Stimulated activated CD4-positive, alpha-beta T cell treated with anti-CD3 and anti-CD28 coated beads, TNF-alpha, amount 100 ng/mL, for 24 hours (primary cell): ENCODE measurements around the gene SERAC1.
A peak's percentile ranks its signal among the peaks of the same experiment; 100 is the strongest.
"Not testable (repeated sequence)": the region's sequence is repeated elsewhere in the genome, so short reads cannot be mapped to it uniquely, and the experiment has no call there.

ENCODE experiments used
- DNase-seq, 3 experiments: peaks; one replicate each; pipeline ENCODE4 v3.0.0-alpha.2; 2020; ENCODE audit warnings: low read depth in 3 of 3

SERAC1 gene

GRCh38 chr6:158168040-158168289 is at the start of gene SERAC1:
TSS of gene SERAC1 (minus strand) at chr6:158168262. CDS start at chr6:158158363, 9,899 bp downstream.
- no peak for DNase-seq

GRCh38 chr6:158213925-158214674 is 46.0 kb upstream of the SERAC1 start:
- DNase-seq, result peak in 1 of 3 experiments; percentile 33

GRCh38 chr6:158211273-158212055 is 43.4 kb upstream of the SERAC1 start:
- DNase-seq, result no peak

GRCh38 chr6:158209582-158210333 is 41.7 kb upstream of the SERAC1 start:
- DNase-seq, result not testable (repeated sequence)

GRCh38 chr6:158208226-158209030 is 40.4 kb upstream of the SERAC1 start:
- not testable (repeated sequence) for DNase-seq

DNA sequence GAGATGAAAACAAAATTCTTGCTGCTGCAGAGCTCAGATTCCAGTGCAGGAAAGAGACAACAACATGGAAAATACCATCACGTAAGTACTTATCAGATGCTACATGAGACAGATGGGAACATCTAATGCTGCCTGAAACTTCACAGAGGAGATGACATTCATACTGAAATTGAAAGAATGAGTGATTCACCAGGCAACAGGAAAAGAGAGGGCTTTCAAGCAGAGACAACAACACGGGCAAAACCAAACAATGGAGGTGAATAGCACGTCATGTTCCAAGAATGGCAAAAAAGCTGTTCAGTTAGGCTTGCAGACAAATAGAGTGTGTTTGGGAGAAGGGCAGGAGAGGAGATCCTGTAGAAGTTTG is 39.3 kb upstream of the SERAC1 start:
- DNase-seq, result peak in 2 of 3 experiments; percentile 18 to 37

DNA sequence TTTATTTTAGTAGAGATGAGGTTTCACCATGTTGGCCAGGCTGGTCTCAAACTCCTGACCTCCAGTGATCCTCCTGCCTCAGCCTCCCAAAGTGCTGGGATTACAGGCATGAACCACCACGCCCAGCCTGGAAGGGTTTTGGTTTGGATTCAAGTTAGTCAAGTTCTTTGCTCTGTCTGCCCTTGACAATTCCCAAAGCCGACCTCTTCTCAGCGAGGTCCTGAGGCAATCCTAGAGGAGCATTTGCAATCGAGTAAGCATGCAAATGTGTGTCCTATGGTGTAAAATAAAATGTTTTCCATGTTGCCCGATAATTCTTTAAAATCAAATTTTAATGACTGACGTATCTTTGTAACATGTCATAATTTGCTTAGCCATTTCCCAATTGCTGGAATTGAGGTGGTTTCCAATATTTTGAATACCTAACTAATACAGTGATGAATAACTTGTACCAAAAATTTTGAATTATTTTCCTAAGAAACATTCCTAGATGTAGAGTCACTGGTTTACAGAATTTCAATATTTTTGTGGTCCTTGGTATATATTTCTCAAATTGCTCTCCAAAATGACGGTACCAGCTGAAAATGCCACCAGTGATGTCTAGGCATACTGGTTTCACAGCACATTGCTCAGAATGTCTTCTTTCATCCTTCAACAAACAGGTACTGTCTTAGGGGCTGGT is 38.8 kb upstream of the SERAC1 start:
- DNase-seq, result no peak

DNA sequence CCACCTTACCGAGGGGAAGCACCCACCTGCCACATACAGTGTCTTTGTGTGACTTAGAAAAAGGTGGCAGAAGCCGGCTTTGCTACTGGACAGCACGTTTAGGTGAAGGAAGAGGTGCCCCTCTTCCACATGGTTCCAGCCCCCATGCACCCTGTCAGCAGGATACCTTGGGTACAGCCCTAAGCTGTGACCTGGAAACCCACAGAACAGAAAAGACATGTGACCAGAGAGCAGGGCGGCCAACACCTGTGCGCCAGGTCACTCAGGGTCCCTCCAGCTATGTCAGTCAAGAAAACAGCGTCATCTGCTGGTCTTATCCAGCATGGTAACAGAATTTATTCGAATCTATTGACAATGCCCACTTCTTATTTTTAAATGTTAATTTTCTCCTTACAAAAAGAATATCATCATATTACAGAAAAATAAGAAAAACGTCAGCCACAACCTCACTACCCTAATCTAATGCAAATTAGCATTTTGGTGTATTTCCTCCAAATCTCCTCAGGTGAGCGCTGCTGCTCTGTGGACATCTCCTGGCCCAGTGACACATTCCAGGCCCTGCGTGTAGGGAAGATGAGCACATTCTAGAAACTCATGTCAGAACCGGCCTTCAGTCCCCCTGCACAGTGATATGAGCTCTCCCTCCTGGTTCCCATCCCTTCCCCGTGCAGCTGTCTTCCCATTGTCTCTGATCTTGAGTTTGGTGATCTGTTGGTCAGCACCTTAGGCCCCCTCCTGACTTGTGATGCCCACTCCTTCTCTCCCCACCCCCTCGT is 37.3 kb upstream of the SERAC1 start:
- no peak for DNase-seq

- no peak for DNase-seq
Observed at GRCh38 chr6:158198461-158198860, 30.4 kb upstream of the SERAC1 start.

GRCh38 chr6:158194487-158195280 is 26.6 kb upstream of the SERAC1 start:
- DNase-seq, result no peak

- no peak for DNase-seq
Observed at GRCh38 chr6:158191761-158192160, 23.7 kb upstream of the SERAC1 start.

DNA sequence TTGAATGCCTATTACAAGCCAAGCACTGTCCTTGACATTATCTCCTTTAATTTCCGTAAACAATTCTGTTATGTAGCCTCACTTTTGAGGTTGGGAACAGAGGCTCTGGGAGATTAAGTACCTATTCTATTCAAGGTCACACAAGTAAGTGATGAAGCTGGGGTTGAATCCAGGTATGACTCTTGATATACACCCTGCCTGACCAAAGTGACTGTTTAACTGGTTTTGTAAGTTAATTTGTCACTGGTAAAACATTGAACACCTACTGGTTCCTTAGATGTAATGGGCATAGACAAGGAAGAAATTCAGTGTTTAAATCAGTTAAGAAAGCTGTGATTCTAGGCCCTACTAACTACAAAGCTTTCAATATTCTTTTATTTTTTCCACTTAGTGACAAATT is 23.0 kb upstream of the SERAC1 start:
- no peak for DNase-seq

- DNase-seq, result no peak
Observed at GRCh38 chr6:158188591-158188990, 20.5 kb upstream of the SERAC1 start.

DNA sequence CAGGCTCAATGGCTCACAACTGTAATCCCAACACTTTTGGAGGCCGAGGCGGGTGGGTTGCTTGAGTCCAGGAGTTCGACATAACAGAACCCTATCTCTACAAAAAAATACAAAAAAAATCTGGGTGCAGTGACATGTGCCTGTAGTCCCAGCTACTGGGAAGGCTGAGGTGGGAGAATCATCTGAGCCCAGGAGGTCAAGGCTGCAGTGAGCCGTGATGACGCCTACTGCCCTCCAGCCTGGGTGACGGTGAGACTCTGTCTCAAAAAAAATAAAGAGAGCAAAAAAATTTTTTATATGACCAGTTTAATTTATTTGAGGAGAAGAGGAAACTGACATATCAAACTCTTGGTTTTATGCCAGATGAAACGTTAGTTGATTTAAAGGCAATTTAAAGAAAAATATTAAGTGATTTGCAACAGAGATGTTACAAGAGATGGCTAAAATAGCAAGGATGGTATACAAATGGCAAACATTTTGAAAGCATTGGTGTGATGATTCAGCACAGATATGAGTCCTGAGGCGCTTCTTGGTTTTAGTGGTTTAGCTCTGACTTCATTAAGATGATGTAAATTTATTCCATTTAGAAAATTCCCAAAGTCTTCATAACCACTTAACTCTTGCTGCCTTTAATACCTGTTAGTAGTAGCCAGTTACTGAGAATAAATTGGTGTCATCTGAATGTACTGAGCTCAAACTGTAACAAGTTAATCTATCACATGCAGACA is 17.8 kb upstream of the SERAC1 start:
- DNase-seq, result no peak

DNA sequence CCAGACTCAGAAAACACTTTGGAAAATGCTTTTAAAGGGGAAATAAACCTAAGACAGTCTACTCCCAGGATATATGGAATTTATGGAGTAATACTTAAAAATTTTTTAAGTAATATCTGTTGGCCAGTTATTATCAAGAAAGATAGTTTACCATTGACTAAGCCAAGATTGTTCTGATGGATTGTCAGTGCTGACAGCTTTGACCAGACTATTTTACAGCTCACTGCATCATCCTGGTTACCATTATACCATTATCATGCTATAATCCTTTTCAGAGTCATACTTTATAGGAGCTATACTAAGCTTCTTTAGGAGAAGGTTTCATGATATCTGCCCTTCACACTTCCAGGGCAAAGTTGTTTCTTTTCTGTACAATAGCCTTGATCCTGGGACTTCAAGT is 16.5 kb upstream of the SERAC1 start:
- no peak for DNase-seq

DNA sequence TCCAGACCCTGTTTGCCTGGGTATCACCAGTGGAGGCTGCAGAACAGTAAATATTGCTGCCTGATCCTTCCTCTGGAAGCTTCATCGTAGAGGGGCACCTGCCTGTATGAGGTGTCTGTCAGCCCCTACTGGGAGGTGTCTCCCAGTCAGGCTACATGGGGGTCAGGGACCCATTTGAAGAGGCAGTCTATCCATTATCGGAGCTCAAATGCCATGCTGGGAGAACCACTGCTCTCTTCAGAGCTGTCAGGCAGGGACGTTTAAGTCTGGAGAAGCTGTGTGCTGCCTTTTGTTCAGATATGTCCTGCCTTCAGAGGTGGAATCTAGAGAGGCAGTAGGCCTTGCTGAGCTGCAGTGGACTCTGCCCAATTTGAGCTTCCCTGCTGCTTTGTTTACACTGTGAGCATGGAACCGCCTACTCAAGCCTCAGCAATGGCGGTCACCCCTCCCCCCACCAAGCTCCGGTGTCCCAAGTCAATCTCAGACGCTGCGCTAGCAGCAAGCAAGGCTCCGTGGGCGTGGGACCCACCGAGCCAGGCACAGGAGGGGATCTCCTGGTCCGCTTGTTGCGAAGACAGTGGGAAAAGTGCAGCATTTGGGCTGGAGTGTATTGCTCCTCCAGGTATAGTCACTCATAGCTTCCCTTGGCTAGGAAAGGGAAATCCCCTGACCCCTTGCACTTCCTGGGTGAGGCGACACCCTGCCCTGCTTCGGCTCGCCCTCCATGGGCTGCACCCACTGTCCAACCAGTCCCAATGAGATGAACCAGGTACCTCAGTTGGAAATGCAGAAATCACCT is 15.3 kb upstream of the SERAC1 start:
- not testable (repeated sequence) for DNase-seq

- DNase-seq, result not testable (repeated sequence)
Observed at GRCh38 chr6:158177712-158178111, 9.7 kb upstream of the SERAC1 start.

DNA sequence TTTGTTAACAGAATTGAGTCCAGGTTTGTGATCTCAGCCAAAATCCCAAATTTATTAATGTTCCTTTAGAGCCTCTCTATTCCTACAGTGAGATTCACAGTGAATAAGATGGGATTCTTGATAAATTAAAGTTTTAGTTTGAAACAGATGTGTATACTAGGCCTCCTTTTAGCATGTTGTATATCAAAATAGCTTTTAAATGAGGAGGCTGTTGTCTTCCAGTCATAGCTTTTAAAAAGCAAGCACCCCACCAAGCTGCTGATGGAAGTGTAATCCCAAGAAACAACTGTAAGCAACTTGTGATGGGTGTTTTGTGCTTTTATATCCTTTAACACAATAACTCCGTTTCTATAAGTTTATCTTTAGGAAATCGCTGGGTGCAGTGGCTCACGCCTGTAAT is 7.0 kb upstream of the SERAC1 start:
- DNase-seq, result no peak
